ENCODE data around the gene MCOLN3. TPM values are rescaled to one million over a fixed set of nuclear protein-coding genes. Genes with fewer than 3 reads are reported as not detected.

MCOLN3 gene
- total RNA-seq, 1 donor from 2014 or later = 0.09 TPM

DNA sequence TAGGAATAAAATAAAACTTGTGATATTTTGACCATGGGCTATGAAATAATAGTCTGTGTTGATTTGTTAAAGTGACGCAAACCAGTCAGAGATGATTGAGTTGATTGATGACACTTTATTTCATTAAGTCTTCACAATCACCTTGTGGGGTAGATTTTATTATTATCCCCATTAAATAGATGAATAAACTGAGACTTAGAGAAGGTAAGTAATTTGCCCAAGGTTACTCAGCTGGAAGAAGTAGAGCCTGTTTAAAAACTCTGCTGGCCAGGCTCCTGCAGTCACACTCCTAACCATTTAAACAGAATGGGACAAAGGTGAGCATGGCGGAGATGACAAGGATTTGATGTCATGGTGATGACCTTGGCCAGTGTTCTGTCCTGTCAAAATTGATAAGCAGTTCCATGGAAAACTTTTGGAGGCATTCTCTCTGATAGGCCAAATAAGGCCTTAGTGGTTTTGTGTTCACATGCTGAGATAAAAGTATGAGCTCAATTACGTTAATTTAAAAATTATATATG, 22.7 kb upstream of the MCOLN3 start:
- no peak for DNase-seq (ENCODE audit: low read depth, low spot score)
- TF ChIP-seq, protein P1, sequence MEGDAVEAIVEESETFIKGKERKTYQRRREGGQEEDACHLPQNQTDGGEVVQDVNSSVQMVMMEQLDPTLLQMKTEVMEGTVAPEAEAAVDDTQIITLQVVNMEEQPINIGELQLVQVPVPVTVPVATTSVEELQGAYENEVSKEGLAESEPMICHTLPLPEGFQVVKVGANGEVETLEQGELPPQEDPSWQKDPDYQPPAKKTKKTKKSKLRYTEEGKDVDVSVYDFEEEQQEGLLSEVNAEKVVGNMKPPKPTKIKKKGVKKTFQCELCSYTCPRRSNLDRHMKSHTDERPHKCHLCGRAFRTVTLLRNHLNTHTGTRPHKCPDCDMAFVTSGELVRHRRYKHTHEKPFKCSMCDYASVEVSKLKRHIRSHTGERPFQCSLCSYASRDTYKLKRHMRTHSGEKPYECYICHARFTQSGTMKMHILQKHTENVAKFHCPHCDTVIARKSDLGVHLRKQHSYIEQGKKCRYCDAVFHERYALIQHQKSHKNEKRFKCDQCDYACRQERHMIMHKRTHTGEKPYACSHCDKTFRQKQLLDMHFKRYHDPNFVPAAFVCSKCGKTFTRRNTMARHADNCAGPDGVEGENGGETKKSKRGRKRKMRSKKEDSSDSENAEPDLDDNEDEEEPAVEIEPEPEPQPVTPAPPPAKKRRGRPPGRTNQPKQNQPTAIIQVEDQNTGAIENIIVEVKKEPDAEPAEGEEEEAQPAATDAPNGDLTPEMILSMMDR (conservative IDR thresholded peaks at IDR 0.05) = no peak
- H3K9me3 Mint-ChIP-seq = peaks cover 6% of the 10 kb centered on the region
- no peaks in the 10 kb centered on the region for H3K36me3 Mint-ChIP-seq (ENCODE audit: low read depth)
- no peaks in the 10 kb centered on the region for H3K4me1 Mint-ChIP-seq
- H3K4me3 Mint-ChIP-seq = no peak overlapping the region
- no peak overlapping the region for H3K27ac Mint-ChIP-seq (ENCODE audit: unreplicated experiment)
- H3K27me3 Mint-ChIP-seq (ENCODE audit: low read depth) = no peaks in the 10 kb centered on the region

DNA sequence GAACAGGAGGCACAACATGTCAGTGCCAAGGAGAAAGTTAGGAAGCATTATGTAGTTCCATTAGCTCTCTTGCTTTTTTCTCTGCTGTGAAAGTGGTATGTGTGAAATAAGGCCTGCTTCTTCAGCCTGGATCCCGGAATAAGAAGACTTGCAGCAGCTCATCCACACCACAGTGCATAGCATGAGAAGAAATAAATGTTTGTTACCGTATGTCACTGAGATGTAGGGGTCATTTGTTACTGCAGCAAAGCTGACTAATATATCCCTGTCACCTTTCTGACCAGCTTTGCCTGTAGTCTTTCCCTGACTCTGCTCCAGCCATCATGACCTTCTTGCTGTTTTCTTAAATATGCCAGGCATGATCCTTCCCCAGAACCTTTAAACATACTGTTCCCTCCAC, 20.5 kb upstream of the MCOLN3 start:
- H3K27ac Mint-ChIP-seq (ENCODE audit: unreplicated experiment) = no peak overlapping the region
- TF ChIP-seq, protein P1 (conservative IDR thresholded peaks at IDR 0.05) = no peak
- H3K4me3 Mint-ChIP-seq = no peak overlapping the region
- no peaks in the 10 kb centered on the region for H3K27me3 Mint-ChIP-seq (ENCODE audit: low read depth)
- no peaks in the 10 kb centered on the region for H3K9me3 Mint-ChIP-seq
- H3K36me3 Mint-ChIP-seq (ENCODE audit: low read depth) = no peaks in the 10 kb centered on the region
- DNase-seq (ENCODE audit: low read depth, low spot score) = no peak
- H3K4me1 Mint-ChIP-seq = no peaks in the 10 kb centered on the region

DNA sequence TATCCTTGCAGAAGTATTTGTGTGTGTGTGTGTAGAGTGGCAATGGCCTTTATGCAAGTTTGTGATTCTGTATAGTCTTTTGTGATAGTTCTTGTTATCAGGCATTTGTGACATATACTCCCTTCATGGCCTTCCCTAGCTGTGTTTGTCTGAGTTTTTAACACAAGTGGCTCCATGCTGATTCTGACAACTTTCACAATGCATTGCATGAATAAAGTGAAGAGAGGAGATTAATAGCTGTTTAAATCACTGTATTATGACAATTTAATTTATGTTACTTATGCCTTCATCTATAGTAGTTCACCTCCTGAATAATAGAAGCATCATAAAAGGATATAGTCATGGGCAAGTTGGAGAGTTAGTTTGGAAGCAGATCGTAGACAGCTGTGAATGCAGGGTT, 17.2 kb upstream of the MCOLN3 start:
- H3K4me3 Mint-ChIP-seq = no peak overlapping the region
- H3K4me1 Mint-ChIP-seq = peaks cover 11% of the 10 kb centered on the region
- H3K36me3 Mint-ChIP-seq (ENCODE audit: low read depth) = no peaks in the 10 kb centered on the region
- no peak for DNase-seq (ENCODE audit: low read depth, low spot score)
- no peak overlapping the region for H3K27ac Mint-ChIP-seq (ENCODE audit: unreplicated experiment)
- no peaks in the 10 kb centered on the region for H3K9me3 Mint-ChIP-seq
- TF ChIP-seq, protein P1 (conservative IDR thresholded peaks at IDR 0.05) = no peak
- H3K27me3 Mint-ChIP-seq (ENCODE audit: low read depth) = peaks cover 3% of the 10 kb centered on the region

DNA sequence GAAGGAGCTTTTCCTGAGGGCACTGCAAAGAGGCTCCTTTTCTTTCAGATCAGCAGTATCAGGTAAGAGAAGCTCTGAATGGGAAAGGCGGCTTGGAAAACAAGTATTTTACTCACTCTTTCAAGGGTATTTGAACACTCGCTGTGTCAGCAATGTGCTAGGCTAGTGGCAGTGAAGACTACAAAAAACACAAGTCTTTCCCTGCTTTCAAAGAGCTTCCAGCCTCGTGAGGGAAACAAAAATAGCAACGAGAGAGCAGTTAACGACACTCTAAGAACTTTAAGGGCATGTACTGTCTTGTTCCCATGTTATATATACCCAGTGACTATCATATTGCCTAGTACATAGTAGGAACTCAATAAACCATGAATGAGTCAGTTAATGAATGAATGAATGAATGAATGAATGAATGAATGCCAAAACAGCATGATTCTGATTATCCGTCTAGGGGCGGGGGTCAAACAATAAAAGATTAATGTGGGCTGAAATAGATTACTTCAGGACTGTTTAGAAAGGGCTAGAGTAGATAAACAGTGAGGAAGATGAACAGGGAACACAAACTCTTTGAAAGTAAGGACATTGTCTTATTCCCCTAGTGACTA, 14.2 kb upstream of the MCOLN3 start:
- H3K27ac Mint-ChIP-seq (ENCODE audit: unreplicated experiment) = no peak overlapping the region
- TF ChIP-seq, protein P1 (conservative IDR thresholded peaks at IDR 0.05) = no peak

DNA sequence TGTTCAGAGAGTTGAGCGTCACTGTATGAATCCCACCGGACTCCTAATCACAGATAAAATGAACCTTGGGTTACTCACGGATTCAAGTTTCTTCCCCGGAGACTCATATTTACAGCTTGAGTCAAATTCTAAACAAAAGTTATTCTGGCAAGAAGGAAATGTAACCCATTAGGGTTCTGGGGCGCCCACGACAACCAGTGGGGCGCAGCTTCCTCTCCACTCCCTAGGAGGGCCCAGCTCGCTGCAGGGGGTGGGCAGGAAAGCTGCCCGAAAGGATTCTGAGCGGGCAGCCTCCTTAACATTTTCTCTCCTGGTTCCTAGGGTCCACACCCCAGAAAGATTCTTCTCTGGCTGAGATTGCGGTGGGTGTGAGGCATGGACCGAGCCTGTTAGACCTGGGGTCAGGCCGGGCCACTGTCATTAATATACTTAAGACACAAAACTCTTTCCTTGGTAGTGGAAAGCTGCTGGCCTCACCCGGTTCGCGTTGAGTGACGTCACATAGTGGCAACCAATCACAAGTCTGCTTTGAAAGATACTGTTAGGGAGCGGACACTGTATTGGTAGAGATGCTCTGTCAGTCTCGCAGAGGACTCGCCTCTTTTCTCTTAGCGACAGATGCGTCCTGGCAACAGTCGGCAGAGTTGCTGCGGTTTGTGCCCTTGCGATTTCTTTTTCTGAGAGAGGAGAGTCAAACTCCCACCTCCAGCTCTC, 13.6 kb upstream of the MCOLN3 start:
- H3K27me3 Mint-ChIP-seq (ENCODE audit: low read depth) = peaks cover 9% of the 10 kb centered on the region
- H3K4me1 Mint-ChIP-seq = peaks cover 11% of the 10 kb centered on the region
- peak overlapping the region; percentile 87 for H3K4me3 Mint-ChIP-seq
- TF ChIP-seq, protein P1 (conservative IDR thresholded peaks at IDR 0.05) = no peak
- H3K36me3 Mint-ChIP-seq (ENCODE audit: low read depth) = no peaks in the 10 kb centered on the region
- H3K9me3 Mint-ChIP-seq = no peaks in the 10 kb centered on the region
- peak overlapping the region; percentile 85 for H3K27ac Mint-ChIP-seq (ENCODE audit: unreplicated experiment)
- DNase-seq (ENCODE audit: low read depth, low spot score) = peak; percentile 85

More for the DNA sequence above, 14.2 kb upstream of the MCOLN3 start:
- H3K4me1 Mint-ChIP-seq = peaks cover 11% of the 10 kb centered on the region
- H3K36me3 Mint-ChIP-seq (ENCODE audit: low read depth) = no peaks in the 10 kb centered on the region
- H3K9me3 Mint-ChIP-seq = no peaks in the 10 kb centered on the region
- H3K27me3 Mint-ChIP-seq (ENCODE audit: low read depth) = peaks cover 9% of the 10 kb centered on the region
- peak overlapping the region; percentile 87 for H3K4me3 Mint-ChIP-seq
- no peak for DNase-seq (ENCODE audit: low read depth, low spot score)
